Breast epithelium (tissue), 4 donors: ENCODE data around the gene ACTMAP. TPM values are rescaled to one million over a fixed set of nuclear protein-coding genes. Genes with fewer than 3 reads are reported as not detected.
"Not testable (repeated sequence)": the region's sequence is repeated elsewhere in the genome, so short reads cannot be mapped to it uniquely, and the experiment has no call there.

Experiments used
- DNase-seq, 2 donors: peaks; one replicate each; pipeline ENCODE4 v3.0.0-alpha.2; 2019; ENCODE audit warnings: low spot score in 2 of 2
- H3K27ac ChIP-seq, 2 donors: fragments of 200-600 bp; sonication (generic) in 1 of 2; one replicate each; pipeline ENCODE4 v1.5.1; 2016 to 2019; ENCODE audit warnings: mild to moderate bottlenecking in 1 of 2
- H3K27me3 ChIP-seq, 2 donors: fragments of 200-600 bp; sonication (generic) in 1 of 2; one replicate each; pipeline versions ENCODE4 v1.5.1 to v1.6.0; 2017 to 2019; ENCODE audit warnings: control low read depth in 1 of 2, mild to moderate bottlenecking in 1 of 2
- H3K36me3 ChIP-seq: fragments of 200-600 bp; one replicate; pipeline ENCODE4 v1.5.1; 2019
- H3K4me1 ChIP-seq, 2 donors: fragments of 200-600 bp; sonication (generic); one replicate each; pipeline ENCODE4 v1.5.1; 2016 to 2019; ENCODE audit warnings: control low read depth in 1 of 2
- H3K4me3 ChIP-seq, 3 donors: fragments of 200-600 bp; sonication (generic); 1 replicate in 2 of 3; 2 replicates in 1 of 3; pipeline ENCODE4 v1.5.1; 2016 to 2019; ENCODE audit warnings: mild to moderate bottlenecking in 3 of 3, moderate library complexity in 2 of 3
- H3K9me3 ChIP-seq, 2 donors: fragments of 200-600 bp; sonication (generic) in 1 of 2; one replicate each; pipeline ENCODE4 v1.5.1; 2016 to 2019; ENCODE audit warnings: control low read depth in 1 of 2
- CTCF ChIP-seq, 3 donors: fragments of 450-650 bp; IDR thresholded peaks; one replicate each; pipeline ENCODE4 v1.5.1; 2016 to 2017; ENCODE audit warnings: antibody characterized with exemption in 3 of 3, mild to moderate bottlenecking in 3 of 3, moderate library complexity in 3 of 3
- POLR2A ChIP-seq: fragments of 450-650 bp; IDR thresholded peaks from one replicate; pipeline ENCODE4 v1.6.1; 2016; ENCODE audit warnings: antibody characterized with exemption, mild to moderate bottlenecking, moderate library complexity
- POLR2AphosphoS5 ChIP-seq, 3 donors: sonication (generic); formaldehyde crosslinking; IDR thresholded peaks; one replicate each; pipeline ENCODE4 v1.6.1; 2017; ENCODE audit warnings: antibody characterized with exemption in 3 of 3
- intact Hi-C: fragments of 100-400 bp; cut with DNase I; formaldehyde crosslinking; loops from one replicate; pipeline ENCODE4 v1.15.1; 2023; ENCODE audit warnings: low total_unique reads
- total RNA-seq, 3 donors: library from RNA; depleted of rRNA; stranded (reverse); fragments of >200 nt; gene quantifications; one replicate each; pipeline ENCODE4 v1.1.0, GENCODE V29; 2016

ACTMAP gene
- total RNA-seq, 3 donors from 2014 or later, result 2.6 to 3.2 (median 2.9) TPM

DNA sequence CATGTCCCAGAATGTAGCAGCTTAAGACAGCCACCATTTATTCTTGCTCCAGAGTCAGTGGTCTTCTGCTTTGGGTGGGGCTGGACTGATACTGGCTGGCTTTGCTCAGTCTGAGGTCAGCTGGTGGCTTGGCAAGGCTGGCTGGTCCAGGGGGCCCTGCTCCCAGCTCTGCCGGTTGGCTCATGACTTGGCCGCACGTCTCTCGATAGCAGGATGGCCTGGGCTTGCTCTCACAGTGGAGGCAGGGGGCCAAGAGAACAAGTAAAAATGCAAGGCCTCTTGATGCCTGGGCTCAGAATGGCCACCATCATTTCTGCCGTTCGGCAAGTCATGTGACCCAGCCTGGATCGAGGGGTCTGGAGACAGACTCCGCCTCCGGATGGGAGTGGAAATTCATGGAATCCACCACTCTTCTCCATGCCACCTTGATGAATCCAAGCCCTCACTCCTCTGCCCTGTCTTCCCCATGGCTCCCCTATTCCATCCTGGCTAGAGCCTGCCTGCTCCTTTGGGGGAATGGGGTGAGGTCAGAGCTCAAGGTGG, 13.1 kb downstream of the ACTMAP start:
- no peak for DNase-seq
- Histone ChIP-seq H3K27ac (peak overlapping the region in 1 of 2 donors; percentile 38), H3K4me1 (no peaks in the 10 kb centered on the region), H3K9me3 (no peaks in the 10 kb centered on the region), H3K4me3 (no peak overlapping the region), H3K27me3 (no peaks in the 10 kb centered on the region), H3K36me3 (peaks cover 15% of the 10 kb centered on the region)
- intact Hi-C loops, result no loop called here
- TF ChIP-seq CTCF (IDR thresholded peaks at IDR 0.05) (no peak), POLR2A (no peak), POLR2AphosphoS5 (IDR thresholded peaks at IDR 0.05) (no peak)

DNA sequence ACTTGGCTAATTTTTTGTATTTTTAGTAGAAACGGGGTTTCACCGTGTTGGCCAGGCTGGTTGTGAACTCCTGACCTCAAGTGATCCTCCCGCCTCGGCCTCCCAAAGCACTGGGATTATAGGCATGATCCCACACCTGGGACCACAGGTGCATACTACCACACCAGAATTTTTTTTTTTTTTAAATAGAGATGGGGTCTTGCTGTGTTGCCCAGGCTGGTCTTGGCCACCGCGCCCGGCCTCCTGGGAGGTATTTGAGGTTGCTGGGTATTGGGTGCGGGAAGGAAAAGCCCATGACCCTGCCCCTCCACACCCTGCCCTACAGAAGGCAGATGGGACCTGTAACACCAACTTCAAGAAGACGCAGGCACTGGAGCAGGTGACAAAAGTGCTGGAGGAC, 13.6 kb downstream of the ACTMAP start:
- no peaks in the 10 kb centered on the region for H3K27me3 ChIP-seq
- H3K36me3 ChIP-seq, result peaks cover 15% of the 10 kb centered on the region
- DNase-seq, result no peak
- no peak overlapping the region for H3K27ac ChIP-seq
- H3K4me1 ChIP-seq, result no peaks in the 10 kb centered on the region
- no peak overlapping the region for H3K4me3 ChIP-seq
- intact Hi-C loops, result no loop called here
- TF ChIP-seq POLR2A (no peak), POLR2AphosphoS5 (IDR thresholded peaks at IDR 0.05) (no peak), CTCF (IDR thresholded peaks at IDR 0.05) (no peak)
- no peaks in the 10 kb centered on the region for H3K9me3 ChIP-seq

- intact Hi-C loops, result no loop called here
- H3K27me3 ChIP-seq, result no peaks in the 10 kb centered on the region
- no peaks in the 10 kb centered on the region for H3K4me1 ChIP-seq
- no peak for DNase-seq
- peaks cover 15% of the 10 kb centered on the region for H3K36me3 ChIP-seq
- H3K4me3 ChIP-seq, result no peak overlapping the region
- H3K9me3 ChIP-seq, result no peaks in the 10 kb centered on the region
- no peak overlapping the region for H3K27ac ChIP-seq
- TF ChIP-seq POLR2A (no peak), CTCF (IDR thresholded peaks at IDR 0.05) (no peak), POLR2AphosphoS5 (IDR thresholded peaks at IDR 0.05) (no peak)
Measured at GRCh38 chr19:40735013-40735771, 15.1 kb downstream of the ACTMAP start.

DNA sequence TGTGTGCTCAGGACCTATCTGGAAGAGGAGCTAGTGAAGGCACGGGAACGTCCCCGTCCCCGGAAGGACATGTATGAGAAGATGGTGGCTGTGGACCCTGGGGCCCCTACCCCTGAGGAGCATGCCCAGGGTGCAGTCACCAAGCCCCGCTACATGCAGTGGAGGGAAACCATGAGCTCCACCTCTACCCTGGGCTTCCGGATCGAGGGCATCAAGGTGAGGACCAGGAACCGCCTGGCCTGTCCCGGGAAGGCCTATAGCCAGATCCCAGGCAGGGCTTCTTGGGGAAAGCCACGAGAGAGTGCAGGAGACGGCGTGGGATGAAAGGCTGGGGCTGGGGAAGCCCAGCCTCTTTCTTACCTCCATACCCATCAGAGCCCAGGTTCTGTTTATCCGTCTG, 17.1 kb downstream of the ACTMAP start:
- no peak overlapping the region for H3K4me3 ChIP-seq
- H3K4me1 ChIP-seq, result no peaks in the 10 kb centered on the region
- peaks cover 8% of the 10 kb centered on the region for H3K36me3 ChIP-seq
- intact Hi-C loops, result no loop called here
- no peak overlapping the region for H3K27ac ChIP-seq
- TF ChIP-seq CTCF (IDR thresholded peaks at IDR 0.05) (no peak), POLR2A (no peak), POLR2AphosphoS5 (IDR thresholded peaks at IDR 0.05) (no peak)
- H3K9me3 ChIP-seq, result no peaks in the 10 kb centered on the region
- DNase-seq, result no peak
- no peaks in the 10 kb centered on the region for H3K27me3 ChIP-seq

DNA sequence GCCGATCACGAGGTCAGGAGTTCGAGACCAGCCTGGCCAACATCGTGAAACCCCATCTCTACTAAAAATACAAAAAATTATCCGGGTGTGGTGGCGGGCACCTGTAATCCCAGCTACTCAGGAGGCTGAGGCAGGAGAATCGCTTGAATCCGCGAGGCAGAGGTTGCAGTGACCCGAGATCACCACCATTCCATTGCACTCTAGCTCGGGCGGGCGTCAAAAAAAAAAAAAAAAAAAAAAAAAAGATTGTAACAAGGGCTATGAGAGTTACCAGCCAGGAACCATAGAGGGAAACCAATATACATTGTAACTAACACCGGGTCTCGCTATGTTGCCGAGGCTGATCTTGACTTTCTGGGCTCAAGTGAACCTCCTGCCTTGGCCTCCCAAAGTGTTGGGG, 18.0 kb downstream of the ACTMAP start:
- H3K27me3 ChIP-seq, intact Hi-C loops: not testable (repeated sequence)

DNA sequence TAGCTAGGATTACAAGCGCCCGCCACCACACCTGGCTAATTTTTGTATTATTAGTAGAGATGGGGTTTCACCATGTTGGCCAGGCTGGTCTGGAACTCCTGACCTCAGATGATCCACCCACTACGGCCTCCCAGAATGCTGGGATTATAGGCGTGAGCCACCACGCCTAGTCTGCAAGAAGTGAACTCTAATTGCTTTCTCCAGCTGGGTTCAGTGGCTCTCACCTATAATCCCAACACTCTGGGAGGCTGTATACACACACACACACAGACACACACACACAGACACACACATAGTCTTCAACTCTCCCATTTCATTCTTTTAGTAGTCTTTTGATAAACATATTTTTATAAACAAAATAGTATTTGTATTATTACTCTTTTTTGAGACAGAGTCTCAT, 20.2 kb downstream of the ACTMAP start:
- not testable (repeated sequence) for H3K4me1 ChIP-seq

More for the DNA sequence above, 18.0 kb downstream of the ACTMAP start:
- DNase-seq, H3K9me3 ChIP-seq, H3K4me3 ChIP-seq, H3K27ac ChIP-seq, H3K4me1 ChIP-seq: not testable (repeated sequence)
- H3K36me3 ChIP-seq, result peaks cover 12% of the 10 kb centered on the region

More for the DNA sequence above, 20.2 kb downstream of the ACTMAP start:
- H3K9me3 ChIP-seq, H3K4me3 ChIP-seq, H3K27ac ChIP-seq, H3K27me3 ChIP-seq, DNase-seq, intact Hi-C loops: not testable (repeated sequence)
- peaks cover 12% of the 10 kb centered on the region for H3K36me3 ChIP-seq
